IMR-90 (cell line): ENCODE measurements around the gene PTPN11. TPM values are rescaled to one million over a fixed set of nuclear protein-coding genes. Genes with fewer than 3 reads are reported as not detected.

Experiments used
- ATAC-seq: fragments of 200-7000 bp; cut with Tn5 transposase; 2 replicates; pipeline ENCODE4 v1.9.1; 2020; ENCODE audit warnings: low read depth, mild to moderate bottlenecking, moderate library complexity
- BruUV-seq: library from RNA; stranded (reverse); fragments of 400-500 nt; replicated peaks from 2 replicates; lab custom pipeline; 2021; lab: Mats Ljungman, UMichigan
- CTCF ChIA-PET: fragments of 300-600 bp; formaldehyde crosslinking; extraction: SDS; loops from one replicate; lab custom pipeline; 2021; ENCODE audit warnings: antibody characterized with exemption; lab: Yijun Ruan, JAX
- POLR2A ChIA-PET: fragments of 300-600 bp; sonication (Branson Sonifier 250); formaldehyde crosslinking; loops from one replicate; lab custom pipeline; 2022; ENCODE audit warnings: antibody characterized with exemption; ENCODE audit not compliant: unreplicated experiment; lab: Charles Lee
- DNase-seq: peaks from one replicate; pipeline ENCODE4 v3.0.0; 2013
- H2AFZ ChIP-seq: replicated peaks from 2 replicates; pipeline ENCODE3; 2013; ENCODE audit warnings: low read length, mild to moderate bottlenecking; ENCODE audit not compliant: poor library complexity
- H2AK5ac ChIP-seq: 2 replicates; pipeline ENCODE4 v1.6.1; 2013; ENCODE audit warnings: low read depth, low read length, inconsistent platforms
- H2AK9ac ChIP-seq: replicated peaks from 2 replicates; pipeline ENCODE3; 2013; ENCODE audit warnings: mild to moderate bottlenecking, low read depth, low read length, moderate library complexity; ENCODE audit not compliant: poor library complexity
- H2BK120ac ChIP-seq: 2 replicates; pipeline ENCODE4 v1.6.1; 2013; ENCODE audit warnings: low read depth, low read length, inconsistent platforms
- H2BK15ac ChIP-seq: 3 replicates; pipeline ENCODE4 v1.6.1; 2013; ENCODE audit warnings: low read depth, low read length, inconsistent platforms
- H2BK20ac ChIP-seq: 2 replicates; pipeline ENCODE4 v1.6.1; 2013; ENCODE audit warnings: low read depth, mild to moderate bottlenecking, inconsistent platforms, low read length, moderate library complexity
- H2BK5ac ChIP-seq: 2 replicates; pipeline ENCODE4 v1.6.1; 2013; ENCODE audit warnings: mild to moderate bottlenecking, low read depth, low read length, inconsistent platforms; ENCODE audit not compliant: poor library complexity, severe bottlenecking
- H3K14ac ChIP-seq: replicated peaks from 2 replicates; pipeline ENCODE4 v1.6.1; 2013; ENCODE audit warnings: low read depth, low read length, inconsistent platforms
- H3K18ac ChIP-seq: 2 replicates; pipeline ENCODE4 v1.6.1; 2013; ENCODE audit warnings: low read depth, low read length, control low read depth
- H3K23ac ChIP-seq: 2 replicates; pipeline ENCODE4 v1.6.1; 2013; ENCODE audit warnings: low read depth, low read length, inconsistent platforms
- H3K27ac ChIP-seq: 2 replicates; pipeline ENCODE4 v1.5.1; 2013; ENCODE audit warnings: mild to moderate bottlenecking, control low read depth, low read length; ENCODE audit not compliant: insufficient read depth
- H3K27me3 ChIP-seq: 2 replicates; pipeline ENCODE4 v1.6.1; 2013; ENCODE audit warnings: low read length; ENCODE audit not compliant: control insufficient read depth, insufficient read depth
- H3K36me3 ChIP-seq: 2 replicates; pipeline ENCODE4 v1.6.1; 2013; ENCODE audit warnings: low read length, mixed read lengths; ENCODE audit not compliant: control insufficient read depth, insufficient read depth
- H3K4ac ChIP-seq: 2 replicates; pipeline ENCODE4 v1.6.1; 2013; ENCODE audit warnings: low read depth, low read length, inconsistent platforms
- H3K4me1 ChIP-seq: 2 replicates; pipeline ENCODE4 v1.6.1; 2013; ENCODE audit warnings: low read length, mixed read lengths; ENCODE audit not compliant: control insufficient read depth, insufficient read depth
- H3K4me2 ChIP-seq: 2 replicates; pipeline ENCODE4 v1.6.1; 2013; ENCODE audit warnings: low read depth, mild to moderate bottlenecking, control low read depth, low read length, moderate library complexity
- H3K4me3 ChIP-seq: 2 replicates; pipeline ENCODE4 v1.5.1; 2013; ENCODE audit warnings: low read depth, mild to moderate bottlenecking, control low read depth, low read length, moderate library complexity; ENCODE audit not compliant: insufficient read depth
- H3K56ac ChIP-seq: 2 replicates; pipeline ENCODE4 v1.6.1; 2013; ENCODE audit warnings: low read length, inconsistent platforms; ENCODE audit not compliant: insufficient read depth; ENCODE audit errors: extremely low read depth
- H3K79me1 ChIP-seq, 2 experiments: 2 replicates each; pipeline ENCODE4 v1.6.1; 2013; ENCODE audit warnings: low read length in 2 of 2, inconsistent platforms in 1 of 2, low read depth in 1 of 2
- H3K9ac ChIP-seq: 2 replicates; pipeline ENCODE4 v1.6.1; 2013; ENCODE audit warnings: low read depth, low read length, control low read depth
- H3K9me1 ChIP-seq: 2 replicates; pipeline ENCODE4 v1.6.1; 2013; ENCODE audit warnings: low read length, inconsistent platforms; ENCODE audit not compliant: insufficient read depth
- H3K9me3 ChIP-seq: 2 replicates; pipeline ENCODE4 v1.6.1; 2013; ENCODE audit warnings: low read length; ENCODE audit not compliant: control insufficient read depth, insufficient read depth
- H4K20me1 ChIP-seq: 2 replicates; pipeline ENCODE4 v1.6.1; 2013; ENCODE audit warnings: low read length, inconsistent platforms; ENCODE audit not compliant: insufficient read depth
- H4K5ac ChIP-seq: 2 replicates; pipeline ENCODE4 v1.6.1; 2013; ENCODE audit warnings: mild to moderate bottlenecking, low read depth, low read length, control low read depth
- H4K8ac ChIP-seq, 2 experiments: 2 replicates each; pipeline ENCODE4 v1.6.1; 2013; ENCODE audit warnings: low read depth in 2 of 2, low read length in 2 of 2, control low read depth in 1 of 2, inconsistent platforms in 1 of 2
- H4K91ac ChIP-seq: 2 replicates; pipeline ENCODE4 v1.6.1; 2013; ENCODE audit warnings: low read depth, low read length, inconsistent platforms; ENCODE audit not compliant: insufficient read depth
- BHLHE40 ChIP-seq: fragments of 150-350 bp; IDR thresholded peaks from 2 replicates; pipeline ENCODE4 v1.6.1; 2016; ENCODE audit warnings: mild to moderate bottlenecking, low read depth, low read length
- CEBPB ChIP-seq: IDR thresholded peaks from 2 replicates; pipeline ENCODE4 v1.6.1; 2012; ENCODE audit warnings: low read depth, low read length, improper control_type of control experiment
- CHD1 ChIP-seq: IDR thresholded peaks from 2 replicates; pipeline ENCODE4 v1.6.1; 2012; ENCODE audit warnings: low read depth, low read length, improper control_type of control experiment
- ELK1 ChIP-seq: fragments of 150-350 bp; IDR thresholded peaks from 2 replicates; pipeline ENCODE4 v1.6.1; 2016; ENCODE audit warnings: low read depth, mild to moderate bottlenecking, low read length, moderate library complexity, borderline replicate concordance
- FOS ChIP-seq: fragments of 150-350 bp; IDR thresholded peaks from 2 replicates; pipeline ENCODE4 v1.6.1; 2016; ENCODE audit warnings: low read depth, low read length
- MAFK ChIP-seq: IDR thresholded peaks from 2 replicates; pipeline ENCODE4 v1.6.1; 2012; ENCODE audit warnings: low read depth, low read length, improper control_type of control experiment
- MAZ ChIP-seq: IDR thresholded peaks from 2 replicates; pipeline ENCODE4 v1.6.1; 2012; ENCODE audit warnings: low read depth, mild to moderate bottlenecking, low read length, improper control_type of control experiment, moderate library complexity, borderline replicate concordance
- MXI1 ChIP-seq: IDR thresholded peaks from 2 replicates; pipeline ENCODE4 v1.6.1; 2012; ENCODE audit warnings: low read depth, mild to moderate bottlenecking, low read length, moderate library complexity, borderline replicate concordance
- NFE2L2 ChIP-seq: fragments of 150-350 bp; IDR thresholded peaks from 2 replicates; pipeline ENCODE4 v1.6.1; 2016; ENCODE audit warnings: low read depth, mild to moderate bottlenecking, low read length
- POLR2A ChIP-seq: IDR thresholded peaks from 2 replicates; pipeline ENCODE4 v1.6.1; 2012; ENCODE audit warnings: mild to moderate bottlenecking, low read depth, low read length
- RAD21 ChIP-seq: IDR thresholded peaks from 2 replicates; pipeline ENCODE4 v1.6.1; 2012; ENCODE audit warnings: low read length, improper control_type of control experiment
- RCOR1 ChIP-seq: IDR thresholded peaks from 2 replicates; pipeline ENCODE4 v1.6.1; 2012; ENCODE audit warnings: mild to moderate bottlenecking, low read length, improper control_type of control experiment; ENCODE audit not compliant: insufficient replicate concordance
- RFX5 ChIP-seq: IDR thresholded peaks from 2 replicates; pipeline ENCODE4 v1.8.0; 2012; ENCODE audit warnings: low read depth, mild to moderate bottlenecking, low read length, moderate library complexity
- SMC3 ChIP-seq: fragments of 150-350 bp; IDR thresholded peaks from 2 replicates; pipeline ENCODE4 v1.6.1; 2016; ENCODE audit warnings: low read depth, mild to moderate bottlenecking, antibody characterized with exemption, low read length, moderate library complexity
- USF2 ChIP-seq: fragments of 150-350 bp; IDR thresholded peaks from 2 replicates; pipeline ENCODE4 v1.6.1; 2017; ENCODE audit warnings: mild to moderate bottlenecking, antibody characterized with exemption, low read length, low read depth
- WGBS, 2 experiments: methylation state at CpG; one replicate each; pipeline versions ENCODE4 v1.1.5 to v1.1.7; 2013; ENCODE audit warnings: missing lambda C conversion rate in 2 of 2; ENCODE audit not compliant: insufficient read length in 1 of 2; ENCODE audit errors: extremely low coverage in 2 of 2; 5-methylcytosine and 5-hydroxymethylcytosine counted together
- dilution Hi-C: fragments of 300-500 bp; cut with HindIII; formaldehyde crosslinking; loops from one replicate; pipeline ENCODE4 v1.14.3; 2018; ENCODE audit warnings: low sequenced_read_pairs; ENCODE audit not compliant: unreplicated experiment
- in situ Hi-C: fragments of 300-500 bp; cut with MboI; formaldehyde crosslinking; loops from 3 replicates; pipeline ENCODE4 v1.14.3; 2019; ENCODE audit warnings: low sequenced_read_pairs, inconsistent platforms, mixed read lengths
- intact Hi-C: fragments of 100-400 bp; cut with micrococcal nuclease; formaldehyde crosslinking; loops from 2 replicates; pipeline ENCODE4 v1.10.0; 2022
- polyA plus RNA-seq, 3 experiments: library from polyadenylated mRNA; depleted of rRNA; stranded (reverse); fragments of >200 nt; gene quantifications; 2 replicates each; pipeline ENCODE4 v1.2.3, GENCODE V29; 2012; ENCODE audit warnings: low replicate concordance in 1 of 3
- total RNA-seq: library from RNA; depleted of rRNA; stranded (reverse); fragments of >200 nt; gene quantifications from 2 replicates; pipeline ENCODE4 v1.2.3, GENCODE V29; 2012
- TF ChIP-seq, protein P1 (sequence below): conservative IDR thresholded peaks from 2 replicates; pipeline ENCODE4 v1.5.1; 2012; ENCODE audit warnings: mild to moderate bottlenecking, low read depth, low read length, improper control_type of control experiment

The PTPN11 gene
- total and polyA plus RNA-seq, 2 of the 4 experiments (the other 2 are of a cell fraction) = 52.9 to 135 TPM

DNA sequence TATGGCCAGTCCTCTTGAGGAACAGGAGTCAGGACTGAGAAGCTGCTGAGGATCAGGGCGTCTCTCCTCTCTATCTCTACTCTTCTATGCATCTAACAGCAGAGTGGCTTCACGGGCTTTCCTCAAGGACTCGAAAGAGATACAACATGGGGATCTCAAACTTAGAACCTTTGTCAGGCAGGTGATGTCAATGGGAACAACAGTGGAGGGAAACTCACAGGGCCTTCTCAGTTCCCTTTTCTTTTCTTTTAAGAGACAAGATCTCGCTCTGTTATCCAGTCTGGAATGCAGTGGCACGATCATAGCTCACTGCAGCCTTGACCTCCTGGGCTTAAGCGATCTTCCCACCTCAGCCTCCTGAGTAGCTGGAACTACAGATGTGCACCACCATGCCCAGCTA, 127.6 kb downstream of the PTPN11 start:
- no peak overlapping the region for H3K9ac ChIP-seq
- H2BK120ac ChIP-seq = no peak overlapping the region
- no peaks in the 10 kb centered on the region for H3K79me1 ChIP-seq
- H3K4me1 ChIP-seq = no peaks in the 10 kb centered on the region
- ATAC-seq (no peak), DNase-seq (no peak)
- H3K56ac ChIP-seq = no peak overlapping the region
- intact Hi-C loops = no loop called here
- no peak overlapping the region for H2BK5ac ChIP-seq
- no peak overlapping the region for H3K14ac ChIP-seq
- H4K20me1 ChIP-seq = no peaks in the 10 kb centered on the region
- CTCF ChIA-PET = no interaction called here
- H2AFZ ChIP-seq = no peak overlapping the region
- H3K36me3 ChIP-seq = no peaks in the 10 kb centered on the region
- no peak overlapping the region for H2BK15ac ChIP-seq
- H3K4me2 ChIP-seq = no peak overlapping the region
- no peak overlapping the region for H4K8ac ChIP-seq
- 63% methylated on average over 2 of the region's 6 CpGs; no CpG with 5 or more reads in 1 of the 2 experiments for WGBS, 2 experiments
- H3K4me3 ChIP-seq = no peak overlapping the region
- POLR2A ChIA-PET = no interaction called here
- no peak overlapping the region for H2BK20ac ChIP-seq
- H3K18ac ChIP-seq = no peak overlapping the region
- H3K4ac ChIP-seq = no peak overlapping the region
- H3K23ac ChIP-seq = no peak overlapping the region
- H2AK5ac ChIP-seq = no peak overlapping the region
- H4K91ac ChIP-seq = no peak overlapping the region
- BruUV-seq = no TSS peak
- in situ Hi-C loops = no loop called here
- H4K5ac ChIP-seq = no peak overlapping the region
- TF ChIP-seq USF2 (no peak), RFX5 (no peak), BHLHE40 (no peak), FOS (no peak), MXI1 (no peak), SMC3 (no peak), ELK1 (no peak), POLR2A (no peak), NFE2L2 (no peak), MAFK (no peak), RCOR1 (no peak), CEBPB (no peak), CHD1 (no peak), MAZ (no peak), RAD21 (no peak)
- TF ChIP-seq, protein P1, sequence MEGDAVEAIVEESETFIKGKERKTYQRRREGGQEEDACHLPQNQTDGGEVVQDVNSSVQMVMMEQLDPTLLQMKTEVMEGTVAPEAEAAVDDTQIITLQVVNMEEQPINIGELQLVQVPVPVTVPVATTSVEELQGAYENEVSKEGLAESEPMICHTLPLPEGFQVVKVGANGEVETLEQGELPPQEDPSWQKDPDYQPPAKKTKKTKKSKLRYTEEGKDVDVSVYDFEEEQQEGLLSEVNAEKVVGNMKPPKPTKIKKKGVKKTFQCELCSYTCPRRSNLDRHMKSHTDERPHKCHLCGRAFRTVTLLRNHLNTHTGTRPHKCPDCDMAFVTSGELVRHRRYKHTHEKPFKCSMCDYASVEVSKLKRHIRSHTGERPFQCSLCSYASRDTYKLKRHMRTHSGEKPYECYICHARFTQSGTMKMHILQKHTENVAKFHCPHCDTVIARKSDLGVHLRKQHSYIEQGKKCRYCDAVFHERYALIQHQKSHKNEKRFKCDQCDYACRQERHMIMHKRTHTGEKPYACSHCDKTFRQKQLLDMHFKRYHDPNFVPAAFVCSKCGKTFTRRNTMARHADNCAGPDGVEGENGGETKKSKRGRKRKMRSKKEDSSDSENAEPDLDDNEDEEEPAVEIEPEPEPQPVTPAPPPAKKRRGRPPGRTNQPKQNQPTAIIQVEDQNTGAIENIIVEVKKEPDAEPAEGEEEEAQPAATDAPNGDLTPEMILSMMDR = no peak
- H3K9me3 ChIP-seq = no peaks in the 10 kb centered on the region
- no peaks in the 10 kb centered on the region for H3K27me3 ChIP-seq
- no peak overlapping the region for H3K27ac ChIP-seq
- H2AK9ac ChIP-seq = no peak overlapping the region
- H3K9me1 ChIP-seq = no peaks in the 10 kb centered on the region
- dilution Hi-C loops = no loop called here
